GM12872 (cell line): Measurements from ENCODE around the gene RIMS3.

ENCODE experiments used
- TF ChIP-seq, protein P1 (sequence below): IDR thresholded peaks from 3 replicates; pipeline ENCODE4 v1.5.1; 2011; ENCODE audit warnings: low read depth, mild to moderate bottlenecking, low read length, moderate library complexity; ENCODE audit not compliant: insufficient read depth

RIMS3 gene

DNA sequence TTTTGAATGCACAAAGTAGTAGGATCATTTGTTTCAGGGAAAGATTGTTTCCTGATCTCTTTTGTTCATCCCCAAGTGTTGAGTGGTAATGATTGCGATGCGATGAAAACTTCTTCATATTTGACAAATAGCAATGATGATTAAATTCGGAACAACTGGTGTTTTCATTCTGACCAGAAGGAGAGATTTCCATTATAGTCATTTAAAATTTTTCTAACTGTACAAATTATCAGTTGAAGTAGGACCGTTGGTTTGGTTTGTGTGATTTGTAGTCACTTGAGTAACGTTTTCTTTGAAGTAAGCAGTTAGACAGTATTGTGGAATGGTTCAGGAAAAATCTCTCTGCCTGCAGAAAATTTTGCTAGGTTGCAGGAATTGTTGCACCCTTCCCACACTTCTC is 32.0 kb upstream of the RIMS3 start:
- TF ChIP-seq, protein P1, sequence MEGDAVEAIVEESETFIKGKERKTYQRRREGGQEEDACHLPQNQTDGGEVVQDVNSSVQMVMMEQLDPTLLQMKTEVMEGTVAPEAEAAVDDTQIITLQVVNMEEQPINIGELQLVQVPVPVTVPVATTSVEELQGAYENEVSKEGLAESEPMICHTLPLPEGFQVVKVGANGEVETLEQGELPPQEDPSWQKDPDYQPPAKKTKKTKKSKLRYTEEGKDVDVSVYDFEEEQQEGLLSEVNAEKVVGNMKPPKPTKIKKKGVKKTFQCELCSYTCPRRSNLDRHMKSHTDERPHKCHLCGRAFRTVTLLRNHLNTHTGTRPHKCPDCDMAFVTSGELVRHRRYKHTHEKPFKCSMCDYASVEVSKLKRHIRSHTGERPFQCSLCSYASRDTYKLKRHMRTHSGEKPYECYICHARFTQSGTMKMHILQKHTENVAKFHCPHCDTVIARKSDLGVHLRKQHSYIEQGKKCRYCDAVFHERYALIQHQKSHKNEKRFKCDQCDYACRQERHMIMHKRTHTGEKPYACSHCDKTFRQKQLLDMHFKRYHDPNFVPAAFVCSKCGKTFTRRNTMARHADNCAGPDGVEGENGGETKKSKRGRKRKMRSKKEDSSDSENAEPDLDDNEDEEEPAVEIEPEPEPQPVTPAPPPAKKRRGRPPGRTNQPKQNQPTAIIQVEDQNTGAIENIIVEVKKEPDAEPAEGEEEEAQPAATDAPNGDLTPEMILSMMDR = no peak

DNA sequence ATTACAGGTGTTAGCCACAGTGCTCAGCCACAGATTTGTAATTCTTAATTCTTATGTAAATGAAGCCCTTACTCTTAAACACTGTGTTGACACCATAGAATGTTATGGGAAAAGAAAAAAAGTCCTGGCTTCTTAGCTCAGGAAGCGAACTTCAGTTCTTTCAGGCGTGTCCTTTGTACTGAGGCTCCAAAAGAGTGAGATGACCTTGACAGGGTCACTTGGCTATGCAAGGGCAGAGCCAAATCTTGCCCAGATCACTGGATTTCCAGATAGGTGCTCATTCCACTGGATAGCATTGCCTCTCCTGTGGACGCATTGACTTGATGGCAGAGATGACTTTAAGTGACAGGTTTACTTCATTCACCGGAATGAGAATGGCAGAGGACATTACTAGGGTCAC is 30.8 kb upstream of the RIMS3 start:
- TF ChIP-seq, protein P1 = no peak

DNA sequence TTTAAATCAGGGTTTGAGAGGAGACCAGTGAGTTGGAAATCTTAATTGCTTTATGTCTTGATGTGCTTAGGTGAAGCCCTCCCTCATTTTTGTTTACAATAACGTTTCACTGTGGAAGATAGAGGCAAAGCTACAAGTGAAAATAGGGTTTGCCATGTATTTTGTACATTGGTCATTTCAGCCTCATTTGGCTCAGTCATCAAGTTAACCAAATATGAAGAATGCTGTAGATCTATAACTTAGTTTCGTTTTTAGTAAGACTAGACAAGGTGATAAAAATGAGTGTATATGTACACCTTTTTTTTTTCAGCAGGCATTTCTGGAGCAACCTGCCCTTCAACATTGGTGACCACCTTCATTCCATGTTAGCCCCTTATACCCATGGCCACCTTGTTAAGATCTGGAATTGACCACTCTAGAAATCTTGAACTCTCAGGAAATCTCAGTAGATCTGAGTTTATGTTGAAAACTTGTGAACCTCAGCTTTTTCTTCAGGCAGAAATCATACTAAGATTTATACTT is 28.9 kb upstream of the RIMS3 start:
- TF ChIP-seq, protein P1 = no peak

DNA sequence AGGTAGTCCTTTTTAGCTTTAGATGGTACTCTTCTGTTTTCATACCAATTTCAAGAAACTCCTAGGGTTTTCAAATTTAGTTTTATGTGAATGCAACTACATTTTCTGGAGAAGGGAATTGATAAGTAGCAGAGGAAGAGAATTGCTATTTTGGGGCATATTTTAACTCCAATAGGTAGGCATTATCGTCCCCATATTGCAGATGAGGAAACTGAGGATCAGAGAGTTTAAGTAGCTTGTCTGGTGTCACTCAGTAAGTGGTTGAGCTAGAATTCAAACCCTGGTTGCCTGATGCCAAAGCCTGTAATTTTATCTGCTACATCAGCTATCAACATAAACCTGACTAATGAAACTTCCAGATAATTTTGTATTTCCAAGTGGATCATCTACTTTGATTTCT is 27.9 kb upstream of the RIMS3 start:
- TF ChIP-seq, protein P1 = no peak

DNA sequence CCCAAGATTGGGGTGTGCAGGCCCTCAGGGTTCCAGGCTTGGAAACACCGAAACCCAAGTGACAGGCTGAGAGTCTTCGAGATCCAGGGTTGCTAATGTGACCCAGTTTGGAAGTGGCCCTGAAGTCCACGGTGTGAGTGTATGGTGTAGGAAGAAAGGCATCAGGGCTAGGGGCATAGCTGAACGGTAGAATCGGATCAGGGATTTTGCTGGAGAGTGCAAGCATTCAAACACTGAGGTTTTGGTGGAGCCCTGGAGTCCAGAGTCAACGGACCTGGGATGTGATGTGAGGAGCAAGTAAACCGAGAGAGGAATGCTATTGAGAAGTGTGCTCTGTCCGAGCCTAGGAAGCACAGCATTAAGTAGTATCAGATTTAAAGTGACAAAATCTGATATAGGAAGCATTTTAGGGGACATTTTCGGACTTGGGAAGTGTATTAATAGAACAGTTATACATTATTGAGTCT is 27.0 kb upstream of the RIMS3 start:
- TF ChIP-seq, protein P1 = no peak

DNA sequence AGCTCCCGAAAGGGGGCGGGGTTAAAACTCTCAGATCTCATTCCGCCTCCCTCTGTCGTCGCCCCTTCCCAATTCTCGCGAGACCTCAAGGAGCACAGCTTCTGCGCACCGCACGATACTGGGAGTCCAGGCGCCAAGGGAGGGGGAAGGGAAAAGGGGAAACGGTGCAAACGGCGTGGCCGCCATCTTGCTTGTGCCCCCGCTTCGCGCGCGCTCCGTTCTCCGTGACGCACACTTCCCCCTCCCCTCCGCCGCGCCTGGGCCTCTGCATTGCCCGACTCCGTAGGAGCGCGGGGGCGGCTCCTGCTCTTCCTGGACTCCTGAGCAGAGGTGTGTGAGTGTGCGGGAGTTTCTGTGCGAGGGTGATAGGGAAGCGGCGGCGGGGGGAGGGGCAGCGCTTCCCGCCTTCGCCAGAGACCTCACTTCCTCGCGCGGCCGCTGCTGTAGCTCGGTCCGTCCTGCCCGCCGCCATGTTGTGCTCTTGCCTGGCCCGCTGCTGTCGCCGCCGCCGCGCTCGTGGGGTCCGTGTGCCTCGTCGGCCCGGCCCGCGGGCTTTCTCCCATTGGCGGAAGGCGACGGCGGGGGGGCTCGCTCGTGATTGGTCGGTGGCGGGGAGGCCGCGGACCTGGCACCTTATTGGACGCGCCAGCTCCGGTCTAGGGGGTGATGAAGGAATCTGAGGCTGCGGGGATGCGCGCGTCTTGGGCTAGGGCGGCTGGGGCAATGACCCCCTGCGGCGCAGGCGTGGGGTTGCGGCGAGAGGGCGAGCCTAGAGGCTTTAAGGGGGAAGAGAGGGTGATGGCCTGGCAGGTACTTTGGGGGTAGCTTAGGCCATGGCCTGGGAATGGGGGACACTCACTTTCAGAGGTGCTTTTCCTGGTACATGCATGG is 26.3 kb upstream of the RIMS3 start, which contains the start of gene NFYC:
NFYC (plus strand) TSS at position 167 of the 891 bp plus-strand sequence. CDS start 47,140 bp downstream, outside the sequence.
- TF ChIP-seq, protein P1 = no peak

DNA sequence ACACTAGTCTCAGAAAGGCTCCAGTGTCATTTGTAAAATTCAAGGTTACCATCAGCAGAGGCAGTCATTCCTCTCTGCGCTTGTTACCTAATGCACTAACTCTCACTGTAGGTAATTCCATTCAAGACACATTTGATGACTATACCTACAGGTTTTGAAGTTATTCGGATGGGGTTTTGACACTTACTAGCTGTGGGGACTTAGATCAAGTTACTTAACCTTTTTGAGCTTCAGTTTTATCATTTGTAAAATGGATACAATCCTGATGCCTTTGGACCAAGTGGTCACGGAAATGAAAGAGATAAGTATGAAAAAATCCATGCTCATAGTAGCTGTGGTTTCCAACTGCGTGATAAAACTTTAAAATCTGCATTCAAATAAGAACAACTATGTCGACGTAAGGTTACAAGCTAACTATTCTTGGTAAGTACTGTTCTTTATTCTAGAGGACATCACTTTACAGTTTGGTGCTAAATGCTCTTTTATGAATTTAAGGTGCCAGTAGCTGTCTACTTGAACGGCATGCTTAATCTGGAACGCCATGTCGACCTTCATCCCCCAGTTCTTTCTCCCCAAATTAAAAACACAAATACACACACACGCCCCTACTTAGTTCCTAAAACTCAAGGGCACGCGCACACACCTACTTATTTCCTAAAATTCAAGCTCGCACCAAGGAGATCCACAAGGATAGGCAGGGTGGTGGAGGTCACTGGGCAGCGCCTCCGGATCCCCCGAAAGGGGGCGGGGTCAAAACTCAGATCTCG is 25.5 kb upstream of the RIMS3 start:
- TF ChIP-seq, protein P1 = no peak
